Measurements from ENCODE around the gene GP5. TPM values are rescaled to one million over a fixed set of nuclear protein-coding genes. Genes with fewer than 3 reads are reported as not detected.

GP5 gene
- total and polyA plus RNA-seq, 5 experiments from 2014 or later = 4.2 to 12.8 (median 9.5) TPM

DNA sequence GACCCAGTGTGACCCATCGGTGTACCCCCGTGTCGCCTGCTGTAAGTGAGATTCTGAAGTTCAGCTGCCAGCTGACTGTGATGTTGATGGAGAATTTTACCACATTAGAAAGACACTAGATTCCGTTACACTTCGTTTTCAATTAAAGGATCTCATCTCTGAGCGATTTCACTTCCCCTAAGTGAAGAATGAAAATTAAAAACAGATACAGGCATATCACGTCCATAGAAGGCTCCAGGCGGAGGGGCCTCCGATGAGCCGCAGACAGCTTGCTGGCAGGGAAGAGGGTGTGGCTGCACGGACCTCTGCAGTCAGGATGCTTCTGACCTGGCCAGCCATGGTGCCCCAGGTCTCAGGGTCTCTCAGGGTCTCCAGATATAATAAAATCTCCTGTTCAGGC, 41.4 kb downstream of the GP5 start:
- no peaks in the 10 kb centered on the region for H3K4me1 Mint-ChIP-seq
- POLR2A ChIA-PET = interaction anchor here (0.5 kb wide), 1 partner anchor 61 kb away, joined by 4 read pairs; no protein-coding TSS in a partner anchor
- ATAC-seq (no peak), DNase-seq (no peak)
- H3K27ac Mint-ChIP-seq = no peak overlapping the region
- H3K9me3 Mint-ChIP-seq = no peaks in the 10 kb centered on the region
- peaks cover 4 to 12% (median 6%) of the 10 kb centered on the region in 5 donors for H3K27me3 Mint-ChIP-seq
- no peaks in the 10 kb centered on the region for H3K36me3 Mint-ChIP-seq
- H3K4me3 Mint-ChIP-seq = peak overlapping the region in 1 of 10 donors; percentile 26

DNA sequence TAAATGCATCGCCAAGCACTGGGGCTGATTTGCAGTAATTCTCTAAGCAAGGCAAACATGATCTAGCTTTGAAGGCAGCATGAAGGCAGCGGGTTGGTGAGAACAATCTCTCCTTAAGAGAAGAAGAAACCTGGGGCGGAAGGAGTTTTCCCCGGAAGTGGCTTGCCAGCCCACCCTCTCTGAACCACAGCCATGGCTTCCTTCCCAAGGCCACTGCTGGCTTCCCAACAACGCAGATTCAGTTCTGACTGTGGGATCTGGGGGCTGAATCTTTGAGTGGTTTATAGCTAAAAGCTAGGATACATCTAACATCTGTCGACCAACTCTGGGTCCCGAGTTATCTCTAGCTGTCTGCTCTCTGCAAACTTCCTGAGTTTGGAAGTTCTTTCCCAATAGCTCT, 43.7 kb downstream of the GP5 start:
- POLR2A ChIA-PET = interaction anchor here (0.7 to 1.3 kb wide), 2 partner anchors 12 to 45 kb away, joined by 3 to 4 read pairs; no protein-coding TSS in a partner anchor
- Mint-ChIP-seq H3K4me3 (no peak overlapping the region), H3K36me3 (no peaks in the 10 kb centered on the region), H3K27ac (peak overlapping the region in 1 of 10 donors; percentile 53), H3K9me3 (no peaks in the 10 kb centered on the region), H3K27me3 (peaks cover 4 to 12% (median 6%) of the 10 kb centered on the region in 5 donors), H3K4me1 (no peaks in the 10 kb centered on the region)
- ATAC-seq (no peak), DNase-seq (no peak)

DNA sequence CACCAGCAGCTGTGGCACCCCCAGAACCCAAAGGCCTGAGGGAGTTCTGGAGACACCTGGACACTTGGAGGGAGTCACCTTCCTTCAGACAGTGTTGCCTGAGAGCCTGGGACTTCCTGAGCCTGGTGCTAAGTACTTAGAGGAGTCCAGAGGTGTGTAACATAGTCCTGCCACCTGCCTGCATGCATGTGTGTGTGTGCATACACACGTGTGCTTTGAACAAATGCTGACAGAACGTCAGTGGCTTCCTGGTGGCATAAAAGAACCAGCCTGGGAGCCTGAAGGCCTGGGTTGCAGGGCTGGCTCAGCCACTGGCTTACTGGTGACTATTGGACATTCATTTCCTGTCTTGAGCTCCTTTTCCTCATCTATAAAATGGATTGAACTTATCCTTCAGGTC, 44.8 kb downstream of the GP5 start:
- H3K4me1 Mint-ChIP-seq = peaks cover 3 to 6% (median 4%) of the 10 kb centered on the region in 4 donors
- no peaks in the 10 kb centered on the region for H3K9me3 Mint-ChIP-seq
- POLR2A ChIA-PET = no interaction called here
- peaks cover 0 to 11% (median 4%) of the 10 kb centered on the region in 5 donors for H3K27me3 Mint-ChIP-seq
- ATAC-seq (no peak), DNase-seq (no peak)
- no peak overlapping the region for H3K27ac Mint-ChIP-seq
- no peak overlapping the region for H3K4me3 Mint-ChIP-seq
- H3K36me3 Mint-ChIP-seq = no peaks in the 10 kb centered on the region

DNA sequence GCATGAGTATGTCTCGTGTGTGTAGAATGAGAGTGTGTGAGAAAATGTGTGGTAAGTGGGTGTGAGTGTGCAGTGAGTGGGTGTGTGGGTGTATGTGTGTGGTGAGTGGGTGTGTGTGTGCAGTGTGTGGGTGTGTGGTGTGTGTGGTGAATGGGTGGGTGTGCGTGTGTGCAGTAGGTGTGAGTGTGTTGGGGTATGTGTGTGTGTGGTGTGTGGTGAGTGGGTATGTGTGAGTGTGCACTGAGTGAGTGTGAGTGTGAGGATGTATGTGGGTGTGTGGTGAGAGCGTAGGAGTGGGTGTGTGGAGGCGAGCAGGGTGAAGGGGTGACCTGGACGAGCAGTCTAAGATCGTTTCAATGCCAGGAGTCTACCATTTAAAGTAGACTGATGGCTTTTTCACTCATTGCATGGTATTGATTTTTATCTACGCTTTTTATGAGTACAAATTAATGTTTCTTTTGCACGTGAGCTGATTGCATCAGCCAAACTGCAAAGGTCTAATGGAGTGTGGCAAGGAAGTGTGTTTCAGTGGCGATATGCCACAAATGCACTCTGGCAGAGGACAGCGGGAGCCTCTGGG, 46.3 kb downstream of the GP5 start:
- no peak for ATAC-seq

DNA sequence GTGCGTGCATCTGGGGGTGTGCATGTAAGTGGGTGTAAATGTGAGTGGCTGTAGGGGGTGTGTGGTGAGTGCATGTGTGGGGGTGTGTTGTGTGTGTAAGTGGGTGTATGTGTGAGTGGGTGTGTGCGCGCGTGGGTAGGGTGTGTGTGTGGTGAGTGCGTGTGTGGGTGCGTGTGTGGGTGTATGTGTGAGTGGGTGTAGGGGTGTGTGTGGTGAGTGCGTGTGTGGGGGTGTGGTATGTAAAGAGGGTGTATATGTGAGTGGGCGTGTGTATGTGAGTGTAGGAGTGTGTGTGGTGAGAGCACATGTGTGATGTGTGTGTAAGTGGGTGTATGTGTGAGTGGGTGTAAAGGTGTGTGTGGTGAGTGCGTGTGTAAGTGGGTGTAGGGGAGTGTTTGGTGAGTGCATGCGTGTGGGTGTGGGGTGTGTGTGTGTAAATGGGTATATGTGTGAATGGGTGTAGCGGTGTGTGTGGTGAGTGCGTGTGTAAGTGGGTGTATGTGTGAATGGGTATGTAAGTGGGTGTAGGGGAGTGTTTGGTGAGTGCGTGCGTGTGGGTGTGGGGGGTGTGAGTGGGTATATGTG, 47.0 kb downstream of the GP5 start:
- Mint-ChIP-seq H3K36me3 (no peaks in the 10 kb centered on the region), H3K9me3 (no peaks in the 10 kb centered on the region), H3K27me3 (peaks cover 0 to 3% (median 0%) of the 10 kb centered on the region in 5 donors), H3K4me3 (no peak overlapping the region), H3K4me1 (peaks cover 3 to 6% (median 4%) of the 10 kb centered on the region in 4 donors), H3K27ac (no peak overlapping the region)
- POLR2A ChIA-PET = no interaction called here
- no peak for DNase-seq
- ATAC-seq = no peak

More for the DNA sequence above, 46.3 kb downstream of the GP5 start:
- POLR2A ChIA-PET = interaction anchor here (0.6 kb wide), 1 partner anchor 18 kb away, joined by 6 read pairs; no protein-coding TSS in a partner anchor
- H3K4me1 Mint-ChIP-seq = peaks cover 3 to 6% (median 4%) of the 10 kb centered on the region in 4 donors
- peaks cover 0 to 4% (median 0%) of the 10 kb centered on the region in 5 donors for H3K27me3 Mint-ChIP-seq
- H3K4me3 Mint-ChIP-seq = no peak overlapping the region
- H3K27ac Mint-ChIP-seq = no peak overlapping the region
- H3K36me3 Mint-ChIP-seq = no peaks in the 10 kb centered on the region
- H3K9me3 Mint-ChIP-seq = no peaks in the 10 kb centered on the region
- DNase-seq = no peak

DNA sequence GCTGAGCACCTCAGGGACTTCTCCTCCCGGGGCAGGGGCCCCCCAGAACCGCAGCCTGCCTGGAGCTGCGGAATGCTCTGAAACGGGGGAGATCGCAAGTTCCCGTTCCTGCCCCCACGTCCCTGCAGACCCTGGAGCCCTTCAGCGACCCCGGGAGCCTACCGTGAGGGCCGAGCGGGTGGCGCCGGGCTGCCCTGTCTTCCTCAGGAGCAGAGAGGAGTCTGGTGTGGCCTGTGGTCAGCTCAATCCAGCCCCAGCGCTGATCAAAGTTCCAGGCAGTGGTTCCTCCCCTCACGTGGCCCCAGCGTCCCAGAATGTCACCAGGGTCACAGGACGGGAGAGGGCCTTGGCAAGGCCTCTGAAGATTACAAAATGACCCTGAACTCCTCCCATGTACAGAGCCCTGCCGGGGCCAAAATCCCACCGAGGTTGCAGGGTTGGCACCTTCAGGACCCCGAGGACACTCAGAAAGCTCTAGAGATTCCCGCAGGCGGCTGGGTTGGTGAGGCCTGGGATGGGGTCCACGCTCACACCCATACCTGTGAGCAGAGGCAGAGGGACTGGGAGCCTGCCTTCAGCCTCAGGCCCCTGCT, 47.9 kb downstream of the GP5 start, which contains the start of gene CPN2:
Gene CPN2, minus strand, starts transcription at position 249 of the 593 bp plus-strand sequence. CDS start 8,626 bp downstream, outside the sequence.
- POLR2A ChIA-PET = no interaction called here
- Mint-ChIP-seq H3K4me1 (peaks cover 3 to 6% (median 4%) of the 10 kb centered on the region in 4 donors), H3K27ac (peak within 1 kb of the TSS in 3 of 10 donors; percentile 28 to 83 (median 81)), H3K36me3 (no peaks in the 10 kb centered on the region), H3K4me3 (peak within 1 kb of the TSS in 4 of 10 donors; percentile 16 to 47 (median 29)), H3K27me3 (peaks cover 0 to 3% (median 0%) of the 10 kb centered on the region in 5 donors), H3K9me3 (no peaks in the 10 kb centered on the region)
- DNase-seq (no peak), ATAC-seq (no peak)

DNA sequence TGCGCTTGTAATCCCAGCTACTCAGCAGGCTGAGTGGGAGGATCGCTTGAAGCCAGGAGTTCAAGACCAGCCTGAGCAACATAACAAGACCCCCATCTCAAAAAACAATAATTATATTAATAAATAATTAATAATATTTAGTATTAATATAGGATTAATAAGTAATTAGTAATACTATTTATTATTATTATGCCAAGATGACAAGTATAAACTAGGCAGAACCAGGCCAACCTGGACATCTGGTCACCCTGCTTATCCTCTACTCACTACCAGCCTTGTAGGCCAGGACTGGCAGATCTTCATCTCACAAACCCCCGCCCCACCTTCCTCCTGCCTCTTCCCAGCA, 48.4 kb downstream of the GP5 start:
- H3K4me1 Mint-ChIP-seq = peaks cover 3 to 6% (median 4%) of the 10 kb centered on the region in 4 donors
- no peak overlapping the region for H3K27ac Mint-ChIP-seq
- POLR2A ChIA-PET = no interaction called here
- H3K27me3 Mint-ChIP-seq = peaks cover 0 to 2% (median 0%) of the 10 kb centered on the region in 5 donors
- H3K4me3 Mint-ChIP-seq = no peak overlapping the region
- DNase-seq = no peak
- H3K9me3 Mint-ChIP-seq = no peaks in the 10 kb centered on the region
- ATAC-seq = no peak
- H3K36me3 Mint-ChIP-seq = no peaks in the 10 kb centered on the region

DNA sequence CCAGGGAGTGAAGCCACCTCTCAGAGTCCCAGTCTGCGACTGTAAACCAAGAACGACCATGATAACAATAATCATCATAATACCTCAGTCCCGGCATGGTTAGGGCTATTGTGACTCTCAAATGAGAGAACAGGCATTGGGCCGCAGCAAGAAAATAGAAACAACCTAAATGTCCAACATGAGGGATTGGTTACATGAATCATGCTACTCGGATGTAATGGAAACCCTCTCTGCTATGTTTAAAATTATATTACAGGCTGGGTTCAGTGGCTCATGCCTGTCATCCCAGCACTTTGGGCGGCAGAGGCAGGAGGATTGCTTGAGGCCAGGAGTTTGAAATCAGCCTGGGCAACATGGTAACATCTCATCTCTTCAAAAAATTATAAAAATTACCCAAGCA, 50.7 kb downstream of the GP5 start:
- peaks cover 6% of the 10 kb centered on the region in 4 donors for H3K4me1 Mint-ChIP-seq
- H3K27me3 Mint-ChIP-seq = peaks cover 0 to 2% (median 0%) of the 10 kb centered on the region in 5 donors
- H3K36me3 Mint-ChIP-seq = no peaks in the 10 kb centered on the region
- ATAC-seq = no peak
- no peaks in the 10 kb centered on the region for H3K9me3 Mint-ChIP-seq
- H3K27ac Mint-ChIP-seq = peak overlapping the region in 1 of 10 donors; percentile 53
- H3K4me3 Mint-ChIP-seq = no peak overlapping the region
- POLR2A ChIA-PET = no interaction called here
- DNase-seq = no peak

DNA sequence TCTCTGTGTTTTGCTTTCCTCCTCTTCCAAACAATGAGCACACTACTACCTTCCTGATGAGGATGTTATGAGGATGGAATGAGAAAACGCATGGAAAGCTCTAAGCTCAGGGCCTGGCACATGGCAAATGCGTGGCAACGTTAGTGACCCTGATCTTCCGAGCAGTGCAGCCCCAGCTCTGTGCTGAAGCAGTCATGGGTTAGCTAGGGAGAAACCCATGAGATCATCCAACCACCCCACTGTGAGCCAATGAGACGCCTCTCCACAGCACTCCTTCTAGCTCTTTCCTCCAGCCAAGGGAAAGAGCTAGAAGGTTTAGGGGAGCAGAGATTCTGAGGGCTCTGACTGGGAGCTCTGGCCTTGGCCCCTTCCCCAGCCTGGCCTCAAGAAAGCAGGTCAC, 52.4 kb downstream of the GP5 start:
- DNase-seq (no peak), ATAC-seq (no peak)
- Mint-ChIP-seq H3K27me3 (peaks cover 0 to 14% (median 8%) of the 10 kb centered on the region in 5 donors), H3K36me3 (no peaks in the 10 kb centered on the region), H3K9me3 (no peaks in the 10 kb centered on the region), H3K4me1 (peaks cover 6% of the 10 kb centered on the region in 4 donors), H3K27ac (no peak overlapping the region), H3K4me3 (no peak overlapping the region)
- POLR2A ChIA-PET = no interaction called here

DNA sequence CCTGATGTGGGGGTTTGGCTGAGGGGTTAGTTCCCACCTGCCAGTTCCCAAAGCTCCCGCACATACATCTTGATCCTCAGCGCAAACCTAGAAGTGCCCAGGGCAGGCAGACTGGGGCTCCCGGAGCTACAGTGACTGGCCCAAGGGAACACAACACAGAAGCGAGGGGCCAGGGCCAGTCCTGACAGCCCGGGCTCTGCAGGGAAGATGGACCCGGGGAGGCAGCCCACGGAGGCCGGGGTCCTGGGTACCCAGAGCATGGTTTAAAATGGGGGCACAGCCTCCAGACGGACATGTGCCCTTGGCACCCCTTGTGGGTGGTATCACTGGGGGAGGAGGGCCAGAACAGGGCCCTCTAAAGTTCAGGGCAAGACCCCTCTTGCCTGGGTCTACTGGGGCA, 53.0 kb downstream of the GP5 start:
- peaks cover 6% of the 10 kb centered on the region in 4 donors for H3K4me1 Mint-ChIP-seq
- ATAC-seq (no peak), DNase-seq (no peak)
- no peak overlapping the region for H3K4me3 Mint-ChIP-seq
- POLR2A ChIA-PET = no interaction called here
- H3K27me3 Mint-ChIP-seq = peaks cover 0 to 19% (median 10%) of the 10 kb centered on the region in 5 donors
- no peaks in the 10 kb centered on the region for H3K9me3 Mint-ChIP-seq
- H3K27ac Mint-ChIP-seq = no peak overlapping the region
- H3K36me3 Mint-ChIP-seq = no peaks in the 10 kb centered on the region

Other genes with a start within 250 kb of the GP5 start
- gene CPN2, start 47.9 kb downstream of the GP5 start, total RNA-seq = not detected
- not detected for gene CPN2, start 47.9 kb downstream of the GP5 start, polyA plus RNA-seq
- not detected for gene LRRC15, start 29.5 kb downstream of the GP5 start, total RNA-seq
- not detected for gene LRRC15, start 29.5 kb downstream of the GP5 start, polyA plus RNA-seq
- gene ATP13A3, start 87.7 kb upstream of the GP5 start, total RNA-seq = 10 to 100 TPM; 51.7 to 53.8 TPM
- gene ATP13A3, start 87.7 kb upstream of the GP5 start, polyA plus RNA-seq = 10 to 100 TPM in 2 of 3 donors, 1 to 10 TPM in 1; 5.9 to 13.2 (median 10.6) TPM
- 1 to 10 TPM; 3.4 to 4.6 TPM for gene TMEM44, start 234.2 kb upstream of the GP5 start, total RNA-seq
- 1 to 10 TPM in 2 of 3 donors, under 1 TPM in 1; 0.14 to 2.0 (median 1.6) TPM for gene TMEM44, start 234.2 kb upstream of the GP5 start, polyA plus RNA-seq